Raji (cell line): ENCODE measurements around the gene PALM.

Source experiments
- POLR2A ChIP-seq: IDR thresholded peaks from 2 replicates; pipeline ENCODE4 v1.6.1; 2011; ENCODE audit warnings: low read depth, low read length, control low read depth; ENCODE audit not compliant: insufficient read depth

Gene PALM

GRCh38 chr19:754530-754929, 45.8 kb downstream of the PALM start:
- TF ChIP-seq POLR2A: no peak

GRCh38 chr19:755063-755462, 46.3 kb downstream of the PALM start:
- no peak for TF ChIP-seq POLR2A

DNA sequence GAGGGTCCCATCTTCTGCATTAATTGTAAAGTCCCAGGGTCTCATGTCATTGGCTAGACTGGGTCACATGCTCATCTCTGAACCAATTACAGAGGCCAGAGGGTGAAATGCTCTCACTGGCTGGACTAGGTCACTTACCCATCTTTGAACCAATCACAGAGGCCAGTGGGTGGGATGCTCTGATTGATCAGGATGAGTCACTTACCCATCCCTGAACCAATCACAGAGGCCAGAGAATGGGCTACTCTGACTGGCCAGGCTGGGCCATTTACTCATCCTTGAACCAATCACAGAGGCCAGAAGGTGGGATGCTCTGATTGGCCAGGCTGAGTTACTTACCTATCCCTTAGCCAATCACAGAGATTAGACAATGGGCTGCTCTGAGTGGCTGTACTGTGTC, 47.5 kb downstream of the PALM start:
- TF ChIP-seq POLR2A: no peak

DNA sequence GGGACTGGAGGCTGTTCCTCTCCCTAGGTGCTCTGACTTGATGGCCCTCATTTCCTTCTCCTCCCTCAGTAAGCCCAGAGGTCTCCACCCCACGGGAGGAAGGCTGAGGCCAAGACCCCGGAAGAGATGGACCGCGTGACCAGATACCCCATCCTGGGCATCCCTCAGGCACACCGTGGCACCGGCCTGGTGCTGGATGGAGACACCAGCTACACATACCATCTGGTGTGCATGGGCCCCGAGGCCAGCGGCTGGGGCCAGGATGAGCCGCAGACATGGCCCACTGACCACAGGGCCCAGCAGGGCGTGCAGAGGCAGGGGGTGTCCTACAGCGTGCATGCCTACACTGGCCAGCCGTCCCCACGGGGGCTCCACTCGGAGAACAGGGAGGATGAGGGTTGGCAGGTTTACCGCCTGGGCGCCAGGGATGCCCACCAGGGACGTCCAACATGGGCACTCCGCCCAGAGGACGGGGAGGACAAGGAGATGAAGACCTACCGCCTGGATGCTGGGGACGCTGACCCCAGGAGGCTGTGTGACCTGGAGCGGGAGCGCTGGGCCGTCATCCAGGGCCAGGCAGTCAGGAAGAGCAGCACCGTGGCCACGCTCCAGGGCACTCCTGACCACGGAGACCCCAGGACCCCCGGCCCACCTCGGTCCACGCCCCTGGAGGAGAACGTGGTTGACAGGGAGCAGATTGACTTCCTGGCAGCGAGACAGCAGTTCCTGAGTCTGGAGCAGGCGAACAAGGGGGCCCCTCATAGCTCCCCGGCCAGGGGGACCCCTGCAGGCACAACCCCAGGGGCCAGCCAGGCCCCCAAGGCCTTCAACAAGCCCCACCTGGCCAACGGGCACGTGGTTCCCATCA, 48.3 kb downstream of the PALM start:
- no peak for TF ChIP-seq POLR2A

GRCh38 chr19:757811-758668, 49.3 kb downstream of the PALM start:
- no peak for TF ChIP-seq POLR2A

- TF ChIP-seq POLR2A: no peak
Observed at GRCh38 chr19:763181-763580, 54.4 kb downstream of the PALM start.

- no peak for TF ChIP-seq POLR2A
Observed at GRCh38 chr19:763869-764268, 55.1 kb downstream of the PALM start.

DNA sequence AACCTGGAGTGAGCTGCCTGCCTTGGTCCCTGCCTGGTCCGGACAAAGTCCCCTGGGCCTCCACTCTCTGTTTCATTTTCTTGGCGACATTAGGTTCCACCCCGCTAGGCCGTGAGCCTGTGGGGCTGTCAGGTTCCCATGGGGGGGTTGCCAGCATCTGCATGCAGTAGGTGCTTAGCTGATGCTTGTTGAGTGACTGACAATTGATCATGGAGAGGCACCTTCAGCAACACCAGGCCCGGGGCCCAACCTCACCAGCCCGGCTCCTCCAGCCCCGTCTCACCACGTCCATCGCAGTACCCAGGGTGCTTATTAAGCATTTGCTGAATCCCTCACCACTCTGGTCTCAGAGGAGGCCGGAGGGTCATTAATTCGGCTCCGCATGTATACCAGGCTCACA, 55.6 kb downstream of the PALM start:
- no peak for TF ChIP-seq POLR2A

DNA sequence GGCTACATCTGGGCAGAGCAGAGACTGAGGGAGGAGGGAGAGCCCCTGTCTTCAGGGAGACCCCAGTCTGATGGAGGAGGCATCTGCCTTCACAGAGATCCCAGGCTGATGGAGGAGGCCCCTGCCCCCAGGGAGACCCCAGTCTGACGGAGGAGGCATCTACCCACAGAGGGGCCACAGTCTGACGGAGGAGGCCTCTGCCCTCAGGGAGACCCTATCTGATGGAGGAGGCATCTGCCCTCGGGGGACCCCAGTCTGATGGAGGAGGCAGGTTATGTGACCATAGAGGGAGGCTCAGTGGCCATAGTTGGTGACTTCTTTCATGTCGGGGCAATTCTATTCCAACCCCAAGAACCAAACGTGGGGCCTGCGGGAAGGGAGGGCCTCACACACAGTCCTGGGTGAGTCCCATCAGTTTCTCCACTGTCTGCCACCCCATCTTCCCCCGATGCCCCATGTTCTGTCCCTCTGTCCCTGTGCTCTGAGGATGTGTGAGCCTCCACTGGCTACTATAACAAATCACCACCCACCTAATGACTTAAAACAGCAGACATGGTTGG, 56.5 kb downstream of the PALM start:
- TF ChIP-seq POLR2A: no peak

- no peak for TF ChIP-seq POLR2A
Observed at GRCh38 chr19:768424-768823, 59.7 kb downstream of the PALM start.

GRCh38 chr19:769616-770015, 60.9 kb downstream of the PALM start:
- TF ChIP-seq POLR2A: no peak

GRCh38 chr19:771332-771785, 62.6 kb downstream of the PALM start:
- no peak for TF ChIP-seq POLR2A

- no peak for TF ChIP-seq POLR2A
Observed at GRCh38 chr19:772063-772462, 63.3 kb downstream of the PALM start.

- TF ChIP-seq POLR2A: no peak
Observed at GRCh38 chr19:772730-773436, 64.1 kb downstream of the PALM start.

DNA sequence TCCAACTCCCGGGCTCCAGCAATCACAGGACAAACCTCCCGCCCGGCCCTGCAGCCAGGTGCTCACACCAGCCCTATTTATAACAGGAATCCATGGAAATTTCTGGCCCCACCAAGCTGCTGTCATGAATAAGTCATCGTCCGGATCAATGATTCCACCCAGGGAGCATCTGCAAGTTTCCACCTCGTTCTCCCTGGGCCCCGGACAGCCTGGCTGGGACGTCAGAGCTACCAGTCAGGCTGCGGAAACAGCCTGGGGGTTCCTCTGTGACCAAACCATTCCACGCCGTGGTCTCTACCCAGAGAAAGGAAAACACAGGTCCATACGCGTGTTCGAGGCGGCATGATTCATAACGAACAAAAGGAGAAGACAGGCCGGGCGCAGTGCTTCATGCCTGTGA, 67.8 kb downstream of the PALM start:
- no peak for TF ChIP-seq POLR2A

GRCh38 chr19:778910-779653, 70.3 kb downstream of the PALM start:
- no peak for TF ChIP-seq POLR2A
